CD14-positive monocyte (primary cell): Measurements from ENCODE around the gene ARRB1. TPM values are rescaled to one million over a fixed set of nuclear protein-coding genes. Genes with fewer than 3 reads are reported as not detected.

Source experiments
- DNase-seq, 3 donors: peaks; one replicate each; pipeline ENCODE4 v3.0.0-alpha.2; 2011 to 2022
- H2AFZ ChIP-seq: 2 replicates; pipeline ENCODE4 v1.6.0; 2012; ENCODE audit warnings: mild to moderate bottlenecking, low read depth, low read length, inconsistent platforms; ENCODE audit not compliant: insufficient read depth, poor library complexity, severe bottlenecking
- H3K27ac ChIP-seq, 2 donors: 1 replicate in 1 of 2; 2 replicates in 1 of 2; pipeline ENCODE4 v1.5.1; 2012 to 2013; ENCODE audit warnings: low read length in 2 of 2, control low read depth in 1 of 2, inconsistent platforms in 1 of 2, low read depth in 1 of 2, mild to moderate bottlenecking in 1 of 2
- H3K27me3 ChIP-seq, 2 donors: one replicate each; pipeline versions ENCODE4 v1.6.0 to v1.6.1; 2011 to 2013; ENCODE audit warnings: low read length in 2 of 2; ENCODE audit not compliant: control insufficient read depth in 2 of 2, insufficient read depth in 2 of 2
- H3K36me3 ChIP-seq, 2 donors: replicated peaks in 1 of 2; 1 replicate in 1 of 2; 2 replicates in 1 of 2; pipeline versions ENCODE4 v1.5.1 to v1.6.1; 2012 to 2013; ENCODE audit warnings: low read length in 2 of 2, control low read depth in 1 of 2, inconsistent platforms in 1 of 2, mild to moderate bottlenecking in 1 of 2; ENCODE audit not compliant: insufficient read depth in 2 of 2, control insufficient read depth in 1 of 2
- H3K4me1 ChIP-seq, 2 donors: 1 replicate in 1 of 2; 2 replicates in 1 of 2; pipeline versions ENCODE4 v1.5.1 to v1.6.1; 2012 to 2013; ENCODE audit warnings: low read length in 2 of 2, control low read depth in 1 of 2, inconsistent platforms in 1 of 2, mild to moderate bottlenecking in 1 of 2, moderate library complexity in 1 of 2; ENCODE audit not compliant: insufficient read depth in 2 of 2, control insufficient read depth in 1 of 2
- H3K4me2 ChIP-seq: replicated peaks from 2 replicates; pipeline ENCODE3; 2012; ENCODE audit warnings: low read length, moderate library complexity, mild to moderate bottlenecking; ENCODE audit not compliant: poor library complexity, severe bottlenecking; ENCODE audit errors: extremely low read depth
- H3K4me3 ChIP-seq, 3 experiments: fragments of 200-600 bp in 1 of 3; sonication (generic) in 1 of 3; replicated peaks in 1 of 3; 1 replicate in 2 of 3; 2 replicates in 1 of 3; pipeline ENCODE4 v1.5.1; 2011 to 2013; ENCODE audit warnings: low read length in 3 of 3, mild to moderate bottlenecking in 3 of 3, control low read depth in 2 of 3, low read depth in 2 of 3, inconsistent platforms in 1 of 3, moderate library complexity in 1 of 3
- H3K79me2 ChIP-seq: 2 replicates; pipeline ENCODE4 v1.6.0; 2012; ENCODE audit warnings: mild to moderate bottlenecking, control low read depth, inconsistent platforms, low read length, moderate library complexity; ENCODE audit not compliant: insufficient read depth
- H3K9ac ChIP-seq: 2 replicates; pipeline ENCODE4 v1.6.0; 2017; ENCODE audit warnings: low read length, mild to moderate bottlenecking; ENCODE audit not compliant: insufficient read depth, poor library complexity, severe bottlenecking
- H3K9me3 ChIP-seq, 2 donors: replicated peaks in 1 of 2; 1 replicate in 1 of 2; 2 replicates in 1 of 2; pipeline versions ENCODE4 v1.5.1 to v1.6.1; 2012 to 2013; ENCODE audit warnings: low read length in 2 of 2, control low read depth in 1 of 2; ENCODE audit not compliant: control insufficient read depth in 1 of 2, insufficient read depth in 1 of 2
- H4K20me1 ChIP-seq: 2 replicates; pipeline ENCODE4 v1.6.0; 2012; ENCODE audit warnings: mild to moderate bottlenecking, low read length, control low read depth, moderate library complexity; ENCODE audit not compliant: insufficient read depth
- H3K27ac Mint-ChIP-seq, 7 donors: one replicate each; pipeline ENCODE4 v1.8.0; 2020; ENCODE audit warnings: mild to moderate bottlenecking in 7 of 7, mixed read lengths in 7 of 7, moderate library complexity in 6 of 7, inconsistent platforms in 2 of 7
- H3K27me3 Mint-ChIP-seq, 3 donors: one replicate each; pipeline ENCODE4 v1.8.0; 2021 to 2022; ENCODE audit warnings: low read depth in 3 of 3, mild to moderate bottlenecking in 3 of 3, mixed read lengths in 3 of 3, moderate library complexity in 3 of 3, inconsistent platforms in 1 of 3
- H3K36me3 Mint-ChIP-seq, 2 donors: one replicate each; pipeline ENCODE4 v1.8.0; 2020; ENCODE audit warnings: mixed read lengths in 2 of 2, inconsistent platforms in 1 of 2, mild to moderate bottlenecking in 1 of 2
- H3K4me1 Mint-ChIP-seq: one replicate; pipeline ENCODE4 v1.8.0; 2020; ENCODE audit warnings: mild to moderate bottlenecking, mixed read lengths
- H3K4me3 Mint-ChIP-seq, 2 donors: one replicate each; pipeline ENCODE4 v1.8.0; 2020; ENCODE audit warnings: mild to moderate bottlenecking in 2 of 2, mixed read lengths in 2 of 2, moderate library complexity in 1 of 2
- H3K9me3 Mint-ChIP-seq, 7 donors: one replicate each; pipeline ENCODE4 v1.8.0; 2020 to 2022; ENCODE audit warnings: mixed read lengths in 7 of 7, mild to moderate bottlenecking in 6 of 7, moderate library complexity in 6 of 7, inconsistent platforms in 2 of 7
- WGBS: methylation state at CpG from one replicate; pipeline ENCODE4 v1.1.5; 2013; ENCODE audit warnings: missing lambda C conversion rate; ENCODE audit not compliant: insufficient coverage; 5-methylcytosine and 5-hydroxymethylcytosine counted together
- intact Hi-C, 2 donors: fragments of 100-400 bp; cut with micrococcal nuclease; formaldehyde crosslinking; loops; one replicate each; pipeline versions ENCODE4 v1.15.0 to v1.15.1; 2023
- polyA plus RNA-seq, 3 donors: library from polyadenylated mRNA; depleted of rRNA in 1 of 3; unstranded in 2 of 3; stranded (reverse) in 1 of 3; fragments of 300-500 nt in 2 of 3; fragments of >200 nt in 1 of 3; fragmentation: Illumina TruSeq in 2 of 3; gene quantifications; 1 replicate in 2 of 3; 2 replicates in 1 of 3; pipeline ENCODE4 v1.2.3, GENCODE V29; 2012 to 2021
- TF ChIP-seq, protein P1 (sequence below): fragments of 200-600 bp; IDR thresholded peaks from one replicate; pipeline ENCODE4 v1.8.0; 2022; ENCODE audit warnings: antibody characterized with exemption, mild to moderate bottlenecking

The ARRB1 gene
- polyA plus RNA-seq, 3 donors = 52.6 to 114 (median 66.5) TPM

DNA sequence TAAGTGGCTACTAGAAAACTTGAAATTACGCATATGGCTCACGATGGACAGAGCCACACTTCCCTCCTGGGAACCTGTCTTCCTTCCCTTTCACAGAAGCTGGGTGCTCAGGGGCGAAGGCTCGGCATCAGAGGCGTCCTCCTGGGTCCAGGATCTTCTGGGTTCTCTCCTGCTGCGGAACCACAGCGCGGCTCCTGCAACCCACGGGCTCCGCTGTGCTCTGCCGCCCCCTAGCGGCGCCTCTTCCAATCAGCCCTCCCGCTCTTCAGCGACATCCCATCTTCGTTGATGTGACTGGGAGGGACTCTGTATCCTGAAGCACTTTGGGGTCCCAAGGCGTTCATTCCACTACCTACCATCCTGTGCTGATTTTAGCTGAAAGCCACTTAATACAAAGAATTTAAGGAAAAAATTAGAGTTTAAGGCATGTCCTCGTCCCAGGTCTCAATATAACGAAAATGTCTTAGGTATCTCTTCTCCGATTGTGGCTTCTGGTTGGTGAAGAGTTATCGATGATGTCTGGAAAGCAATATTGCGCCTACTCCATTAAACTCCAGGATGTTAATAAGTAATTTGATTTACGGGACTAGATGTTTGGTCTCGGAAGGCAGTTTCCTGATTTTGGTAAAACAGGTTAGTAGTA, 33.1 kb upstream of the ARRB1 start:
- Mint-ChIP-seq H3K27ac (peak overlapping the region in 2 of 7 donors; percentile 19 to 64), H3K27me3 (peaks cover 0 to 5% (median 2%) of the 10 kb centered on the region in 3 donors), H3K9me3 (no peaks in the 10 kb centered on the region), H3K4me1 (peaks cover 38% of the 10 kb centered on the region), H3K4me3 (peak overlapping the region; percentile 58 to 62), H3K36me3 (no peaks in the 10 kb centered on the region)
- H3K4me3 ChIP-seq = no peak overlapping the region
- H3K4me1 ChIP-seq = peaks cover 51 to 55% of the 10 kb centered on the region in 2 donors
- H3K9me3 ChIP-seq = no peaks in the 10 kb centered on the region
- H3K4me2 ChIP-seq = peak overlapping the region; percentile 40
- H3K36me3 ChIP-seq = no peaks in the 10 kb centered on the region
- H3K27me3 ChIP-seq = no peaks in the 10 kb centered on the region
- H3K9ac ChIP-seq = no peak overlapping the region
- H3K79me2 ChIP-seq = no peaks in the 10 kb centered on the region
- TF ChIP-seq, protein P1, sequence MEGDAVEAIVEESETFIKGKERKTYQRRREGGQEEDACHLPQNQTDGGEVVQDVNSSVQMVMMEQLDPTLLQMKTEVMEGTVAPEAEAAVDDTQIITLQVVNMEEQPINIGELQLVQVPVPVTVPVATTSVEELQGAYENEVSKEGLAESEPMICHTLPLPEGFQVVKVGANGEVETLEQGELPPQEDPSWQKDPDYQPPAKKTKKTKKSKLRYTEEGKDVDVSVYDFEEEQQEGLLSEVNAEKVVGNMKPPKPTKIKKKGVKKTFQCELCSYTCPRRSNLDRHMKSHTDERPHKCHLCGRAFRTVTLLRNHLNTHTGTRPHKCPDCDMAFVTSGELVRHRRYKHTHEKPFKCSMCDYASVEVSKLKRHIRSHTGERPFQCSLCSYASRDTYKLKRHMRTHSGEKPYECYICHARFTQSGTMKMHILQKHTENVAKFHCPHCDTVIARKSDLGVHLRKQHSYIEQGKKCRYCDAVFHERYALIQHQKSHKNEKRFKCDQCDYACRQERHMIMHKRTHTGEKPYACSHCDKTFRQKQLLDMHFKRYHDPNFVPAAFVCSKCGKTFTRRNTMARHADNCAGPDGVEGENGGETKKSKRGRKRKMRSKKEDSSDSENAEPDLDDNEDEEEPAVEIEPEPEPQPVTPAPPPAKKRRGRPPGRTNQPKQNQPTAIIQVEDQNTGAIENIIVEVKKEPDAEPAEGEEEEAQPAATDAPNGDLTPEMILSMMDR = peak; percentile 98
- peak; percentile 73 to 83 (median 82) for DNase-seq
- whole genome bisulfite sequencing = 36% methylated on average over 9 of the region's 24 CpGs
- peaks cover 5% of the 10 kb centered on the region for H4K20me1 ChIP-seq
- intact Hi-C loops = loop anchor here (1.0 to 5.0 kb wide), 5 partner anchors 37 to 104 kb away; no protein-coding TSS in a partner anchor
- H3K27ac ChIP-seq = no peak overlapping the region
- H2AFZ ChIP-seq = peak overlapping the region; percentile 33

DNA sequence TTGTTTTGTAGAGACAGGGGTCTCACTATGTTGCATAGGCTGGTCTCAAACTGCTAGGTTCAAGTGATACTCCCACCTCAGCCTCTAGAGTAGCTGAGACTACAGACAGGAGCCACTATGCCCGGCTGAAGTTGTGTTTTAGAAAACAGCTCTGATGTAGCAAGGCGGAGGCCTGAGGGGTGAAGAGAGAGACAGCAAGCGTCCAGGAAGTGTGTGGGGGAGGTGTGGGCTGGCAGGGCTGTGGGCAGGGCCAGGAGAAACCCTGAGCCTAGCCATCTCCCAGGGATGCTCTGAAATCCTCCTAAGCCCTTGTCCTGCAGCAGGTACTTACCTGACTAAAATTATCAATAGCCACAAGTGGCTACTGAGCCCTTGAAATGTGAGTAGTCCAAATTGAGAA, 31.8 kb upstream of the ARRB1 start:
- H3K9me3 Mint-ChIP-seq = no peaks in the 10 kb centered on the region
- WGBS = 0% methylated on average over 3 of the region's 3 CpGs
- Histone ChIP-seq H3K4me2 (peak overlapping the region; percentile 37), H3K9me3 (no peaks in the 10 kb centered on the region), H3K27ac (peak overlapping the region; percentile 11 to 42), H3K4me1 (peaks cover 47 to 48% of the 10 kb centered on the region in 2 donors), H3K9ac (no peak overlapping the region), H3K79me2 (no peaks in the 10 kb centered on the region), H2AFZ (peak overlapping the region; percentile 31), H3K36me3 (no peaks in the 10 kb centered on the region), H4K20me1 (peaks cover under 1% of the 10 kb centered on the region), H3K27me3 (no peaks in the 10 kb centered on the region), H3K4me3 (peak overlapping the region in 1 of 3 experiments; percentile 11)
- H3K4me3 Mint-ChIP-seq = peak overlapping the region in 1 of 2 donors; percentile 62
- TF ChIP-seq, protein P1 = no peak
- intact Hi-C loops = loop anchor here (5.0 kb wide), 2 partner anchors 36 to 41 kb away; no protein-coding TSS in a partner anchor
- H3K27me3 Mint-ChIP-seq = peaks cover 0 to 5% (median 2%) of the 10 kb centered on the region in 3 donors
- peak in 2 of 3 donors; percentile 18 to 28 for DNase-seq
- H3K4me1 Mint-ChIP-seq = peaks cover 38% of the 10 kb centered on the region
- H3K27ac Mint-ChIP-seq = peak overlapping the region; percentile 9 to 91 (median 76)
- no peaks in the 10 kb centered on the region for H3K36me3 Mint-ChIP-seq
